Activated T-cell treated with anti-CD3 and anti-CD28 coated beads, Interleukin-2, amount 50 U/mL, for 72 hours (primary cell): Measurements from ENCODE around the gene C12orf42. TPM values are rescaled to one million over a fixed set of nuclear protein-coding genes. Genes with fewer than 3 reads are reported as not detected.
"Not testable (repeated sequence)": the region's sequence is repeated elsewhere in the genome, so short reads cannot be mapped to it uniquely, and the experiment has no call there.

Source experiments
- ATAC-seq, 2 donors: fragments of 150-1000 bp; cut with Tn5 transposase; replicated peaks in 1 of 2; 2 replicates each; pipeline ENCODE4 v1.10.0; 2021; ENCODE audit warnings: moderate library complexity in 2 of 2, mild to moderate bottlenecking in 1 of 2
- DNase-seq, 2 donors: peaks; one replicate each; pipeline ENCODE4 v3.0.0; 2021 to 2022; ENCODE audit warnings: mixed read lengths in 1 of 2
- H3K27ac Mint-ChIP-seq: one replicate; pipeline ENCODE4 v1.8.0; 2022; ENCODE audit warnings: mild to moderate bottlenecking, moderate library complexity, mixed read lengths
- H3K27me3 Mint-ChIP-seq: one replicate; pipeline ENCODE4 v1.8.0; 2022; ENCODE audit warnings: low read depth, mixed read lengths
- H3K36me3 Mint-ChIP-seq, 2 donors: one replicate each; pipeline ENCODE4 v1.8.0; 2022; ENCODE audit warnings: mixed read lengths in 2 of 2, mild to moderate bottlenecking in 1 of 2; ENCODE audit not compliant: insufficient read depth in 2 of 2
- H3K4me1 Mint-ChIP-seq: one replicate; pipeline ENCODE4 v1.8.0; 2022; ENCODE audit warnings: low read depth, mixed read lengths
- H3K4me3 Mint-ChIP-seq, 2 donors: one replicate each; pipeline ENCODE4 v1.8.0; 2022; ENCODE audit warnings: mild to moderate bottlenecking in 2 of 2, mixed read lengths in 2 of 2, moderate library complexity in 2 of 2
- H3K9me3 Mint-ChIP-seq, 2 donors: one replicate each; pipeline ENCODE4 v1.8.0; 2022; ENCODE audit warnings: mixed read lengths in 2 of 2
- total RNA-seq, 2 donors: library from RNA; stranded (reverse); gene quantifications; one replicate each; pipeline ENCODE4 v1.2.3, GENCODE V29; 2022

The C12orf42 gene
- total RNA-seq, 2 donors from 2014 or later, result 0.31 to 0.35 TPM

DNA sequence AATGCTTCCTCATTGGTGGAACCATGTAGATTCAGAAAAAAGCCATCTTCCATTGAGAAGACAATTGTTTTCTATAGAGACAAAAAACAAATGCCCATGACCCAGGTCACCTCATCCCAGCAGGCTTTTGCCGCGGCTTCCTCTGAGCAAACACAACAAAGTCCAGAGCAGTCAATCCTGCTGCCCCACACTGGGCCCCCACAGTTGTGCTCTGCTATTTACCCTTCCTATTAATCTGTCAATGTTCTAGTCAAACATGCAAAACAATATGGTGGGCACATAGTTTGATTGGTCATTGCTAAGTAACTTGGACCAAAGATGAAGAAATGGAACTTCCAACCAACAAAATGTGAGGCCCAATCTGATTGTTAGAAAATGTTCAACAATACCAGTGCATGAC is 20.7 kb downstream of the C12orf42 start:
- Mint-ChIP-seq H3K4me3 (no peak overlapping the region), H3K27ac (no peak overlapping the region), H3K36me3 (no peaks in the 10 kb centered on the region), H3K4me1 (peaks cover under 1% of the 10 kb centered on the region), H3K9me3 (peaks cover 0 to 6% of the 10 kb centered on the region in 2 donors), H3K27me3 (no peaks in the 10 kb centered on the region)
- DNase-seq (no peak), ATAC-seq (no peak)

DNA sequence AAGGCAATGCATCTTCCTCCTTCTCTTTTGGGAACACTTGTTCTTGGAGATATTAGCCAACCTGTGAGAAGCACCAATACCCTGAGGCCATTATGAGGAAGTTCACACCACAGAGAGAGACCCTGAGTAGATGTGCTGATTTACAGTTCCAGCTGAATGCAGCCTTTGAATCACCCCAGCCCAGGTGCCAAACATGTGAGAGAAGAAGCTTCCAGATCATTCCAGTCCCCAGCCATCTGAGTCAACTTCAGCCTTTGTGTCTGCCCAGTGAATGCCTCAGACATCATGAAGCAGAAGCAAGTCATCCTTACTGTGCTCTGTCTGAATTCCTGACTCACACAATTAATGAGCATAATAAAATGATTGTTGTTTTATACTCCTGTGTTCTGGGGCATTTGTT is 25.1 kb downstream of the C12orf42 start:
- H3K36me3 Mint-ChIP-seq, result no peaks in the 10 kb centered on the region
- H3K4me3 Mint-ChIP-seq, result no peak overlapping the region
- no peaks in the 10 kb centered on the region for H3K9me3 Mint-ChIP-seq
- no peak overlapping the region for H3K27ac Mint-ChIP-seq
- H3K4me1 Mint-ChIP-seq, result peaks cover 6% of the 10 kb centered on the region
- ATAC-seq (no peak), DNase-seq (no peak)
- H3K27me3 Mint-ChIP-seq, result no peaks in the 10 kb centered on the region

DNA sequence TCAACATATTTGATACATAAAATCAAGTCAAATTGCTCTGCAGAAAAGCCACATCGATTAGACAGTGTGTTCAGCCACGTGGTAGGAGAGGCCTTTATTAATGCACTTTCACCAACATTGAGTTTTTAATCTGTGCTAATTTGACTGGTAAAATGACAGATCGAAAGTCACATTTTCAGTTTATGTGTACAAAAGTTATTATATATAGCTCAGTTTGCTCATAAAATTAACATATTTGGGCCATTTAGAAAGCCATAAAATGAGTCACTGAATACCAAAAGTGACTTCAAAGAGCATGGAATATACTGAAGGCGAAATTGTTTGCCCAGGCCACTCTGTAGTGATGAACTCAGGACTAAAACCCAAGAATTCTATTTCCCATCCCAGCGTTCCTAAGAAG is 26.0 kb downstream of the C12orf42 start:
- no peak overlapping the region for H3K4me3 Mint-ChIP-seq
- DNase-seq, result no peak
- H3K9me3 Mint-ChIP-seq, result peaks cover 4 to 8% of the 10 kb centered on the region in 2 donors
- no peaks in the 10 kb centered on the region for H3K27me3 Mint-ChIP-seq
- H3K36me3 Mint-ChIP-seq, result peaks cover 0 to 2% of the 10 kb centered on the region in 2 donors
- peaks cover 6% of the 10 kb centered on the region for H3K4me1 Mint-ChIP-seq
- H3K27ac Mint-ChIP-seq, result no peak overlapping the region
- ATAC-seq, result no peak

DNA sequence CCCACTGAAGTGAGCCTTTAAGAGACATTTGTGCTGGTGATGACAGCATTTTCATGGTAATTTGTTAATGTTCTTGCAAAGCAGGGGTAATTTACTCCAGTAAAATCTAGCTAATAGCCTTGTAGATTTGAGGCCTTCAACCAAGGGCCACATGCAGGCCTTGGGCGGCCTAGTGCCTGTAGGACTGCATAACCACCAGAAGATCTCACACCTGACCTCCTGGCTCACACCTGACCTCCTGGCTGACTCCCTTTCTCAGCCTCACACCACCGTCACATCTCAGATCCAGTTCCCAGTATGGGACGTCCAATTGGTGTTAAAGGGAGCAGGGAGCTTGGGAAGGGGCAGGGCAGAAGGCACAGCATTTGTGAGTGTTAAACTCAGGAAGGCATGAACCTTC is 26.9 kb downstream of the C12orf42 start:
- H3K27ac Mint-ChIP-seq, result no peak overlapping the region
- DNase-seq, result no peak
- H3K27me3 Mint-ChIP-seq, result no peaks in the 10 kb centered on the region
- H3K4me1 Mint-ChIP-seq, result peaks cover 6% of the 10 kb centered on the region
- H3K4me3 Mint-ChIP-seq, result no peak overlapping the region
- H3K9me3 Mint-ChIP-seq, result peaks cover 6 to 9% of the 10 kb centered on the region in 2 donors
- H3K36me3 Mint-ChIP-seq, result peaks cover 0 to 2% of the 10 kb centered on the region in 2 donors
- no peak for ATAC-seq

DNA sequence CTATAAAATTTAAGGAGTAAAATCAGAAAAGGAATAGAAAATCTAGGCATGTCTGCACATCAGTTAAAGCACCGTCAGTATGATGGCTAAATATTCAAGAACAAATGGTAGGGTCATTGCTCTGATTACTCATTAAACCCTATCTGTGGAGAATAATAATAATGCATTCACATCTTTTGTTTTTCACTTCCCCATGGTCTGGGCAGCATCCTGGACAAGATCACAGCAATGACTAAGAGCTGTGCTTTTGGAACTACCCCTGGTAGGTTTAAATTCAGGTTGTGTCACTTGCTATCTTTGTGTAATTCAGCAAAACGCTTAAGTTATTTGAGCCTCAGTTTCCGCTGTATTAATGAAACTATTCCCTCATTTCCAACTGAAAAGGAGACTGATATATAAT is 33.1 kb downstream of the C12orf42 start:
- ATAC-seq (no peak), DNase-seq (no peak)
- Mint-ChIP-seq H3K9me3 (peaks cover 9 to 11% of the 10 kb centered on the region in 2 donors), H3K4me3 (no peak overlapping the region), H3K36me3 (peaks cover 0 to 2% of the 10 kb centered on the region in 2 donors), H3K4me1 (peaks cover 5% of the 10 kb centered on the region), H3K27ac (no peak overlapping the region), H3K27me3 (no peaks in the 10 kb centered on the region)

DNA sequence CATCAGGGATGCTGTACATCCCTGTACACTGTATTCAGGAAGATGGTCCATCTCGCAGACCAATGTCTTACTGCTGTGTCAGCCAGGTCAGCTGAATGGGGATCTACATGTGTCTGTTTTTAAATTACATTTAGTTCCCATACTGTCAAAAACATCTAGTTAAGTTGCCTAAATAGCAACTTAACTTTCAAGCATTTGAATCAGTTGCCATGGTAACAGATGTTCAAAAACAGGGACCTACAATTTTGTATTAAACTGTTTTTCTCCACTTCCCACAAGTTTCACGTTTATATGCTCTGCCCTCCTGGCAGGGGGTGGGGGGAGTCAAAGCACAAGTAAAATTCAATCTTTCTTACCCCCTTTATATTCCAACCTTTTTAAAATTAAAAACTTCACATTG is 38.3 kb downstream of the C12orf42 start:
- no peaks in the 10 kb centered on the region for H3K27me3 Mint-ChIP-seq

DNA sequence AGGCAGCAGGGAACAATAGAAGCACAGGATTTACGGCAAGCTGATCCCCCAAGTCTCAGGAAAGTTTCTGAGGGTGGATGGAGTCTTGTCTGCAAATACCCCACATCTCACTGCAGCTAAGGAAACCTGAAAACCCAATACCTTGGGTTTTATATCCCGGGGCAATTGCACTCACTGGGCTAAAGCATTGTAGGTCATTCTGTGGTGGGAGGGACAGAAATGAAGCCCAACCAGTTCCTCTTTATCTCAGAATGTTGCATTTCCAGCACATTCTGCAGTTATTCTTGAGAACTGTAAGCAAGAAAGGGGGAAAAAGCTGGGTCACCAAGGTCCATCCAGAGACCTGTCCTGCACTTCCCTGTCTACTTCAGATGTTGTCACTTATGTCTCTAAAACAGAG is 39.8 kb downstream of the C12orf42 start:
- peaks cover 0 to 3% of the 10 kb centered on the region in 2 donors for H3K9me3 Mint-ChIP-seq
- ATAC-seq, result no peak
- DNase-seq, result no peak

More for the DNA sequence above, 38.3 kb downstream of the C12orf42 start:
- Mint-ChIP-seq H3K36me3 (no peaks in the 10 kb centered on the region), H3K27ac (no peak overlapping the region), H3K4me1 (peaks cover 32% of the 10 kb centered on the region), H3K9me3 (no peaks in the 10 kb centered on the region), H3K4me3 (no peak overlapping the region)
- DNase-seq (no peak), ATAC-seq (no peak)

DNA sequence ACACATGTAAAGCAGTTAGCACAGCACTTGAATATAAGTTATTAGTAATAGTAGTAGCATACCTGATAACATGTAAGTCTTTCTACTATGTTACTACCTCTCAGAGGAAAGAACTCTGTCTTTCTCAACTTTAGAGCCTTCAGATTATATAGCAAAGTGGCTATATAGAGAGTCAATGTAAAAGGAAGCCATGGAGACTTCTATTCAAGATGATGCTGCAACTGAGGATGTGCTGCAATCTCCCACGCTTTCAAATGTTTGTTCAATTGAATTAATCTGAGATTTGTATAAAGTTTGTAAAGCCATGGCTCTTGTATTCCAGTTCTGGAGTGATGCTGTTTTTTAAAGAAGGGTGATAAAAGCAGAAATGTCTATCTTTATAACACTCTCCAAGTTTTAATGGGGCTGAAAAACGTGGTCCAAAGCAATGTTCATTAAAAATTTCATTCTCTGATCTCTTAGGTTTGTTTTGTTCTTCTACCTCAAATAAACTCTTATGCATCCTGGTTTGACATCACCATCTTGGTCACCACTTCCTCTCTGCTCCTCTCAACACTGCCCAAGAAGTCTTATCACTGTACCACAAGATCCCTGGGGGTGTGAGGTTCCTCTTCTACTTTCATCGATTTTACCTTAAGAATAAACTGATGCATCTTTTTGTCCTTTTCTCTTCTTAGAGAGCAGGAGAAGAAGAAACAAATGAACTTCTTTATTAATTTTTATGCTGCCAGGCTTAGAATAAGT is 40.6 kb downstream of the C12orf42 start:
- peaks cover 0 to 3% of the 10 kb centered on the region in 2 donors for H3K9me3 Mint-ChIP-seq
- no peaks in the 10 kb centered on the region for H3K27me3 Mint-ChIP-seq
- DNase-seq, result peak in 1 of 2 donors; percentile 6
- ATAC-seq, result peak; percentile 53 to 63
- H3K4me1 Mint-ChIP-seq, result peaks cover 32% of the 10 kb centered on the region
- no peaks in the 10 kb centered on the region for H3K36me3 Mint-ChIP-seq
- no peak overlapping the region for H3K27ac Mint-ChIP-seq
- no peak overlapping the region for H3K4me3 Mint-ChIP-seq

More for the DNA sequence above, 39.8 kb downstream of the C12orf42 start:
- Mint-ChIP-seq H3K4me1 (peaks cover 32% of the 10 kb centered on the region), H3K27ac (no peak overlapping the region), H3K27me3 (no peaks in the 10 kb centered on the region), H3K4me3 (no peak overlapping the region), H3K36me3 (no peaks in the 10 kb centered on the region)

DNA sequence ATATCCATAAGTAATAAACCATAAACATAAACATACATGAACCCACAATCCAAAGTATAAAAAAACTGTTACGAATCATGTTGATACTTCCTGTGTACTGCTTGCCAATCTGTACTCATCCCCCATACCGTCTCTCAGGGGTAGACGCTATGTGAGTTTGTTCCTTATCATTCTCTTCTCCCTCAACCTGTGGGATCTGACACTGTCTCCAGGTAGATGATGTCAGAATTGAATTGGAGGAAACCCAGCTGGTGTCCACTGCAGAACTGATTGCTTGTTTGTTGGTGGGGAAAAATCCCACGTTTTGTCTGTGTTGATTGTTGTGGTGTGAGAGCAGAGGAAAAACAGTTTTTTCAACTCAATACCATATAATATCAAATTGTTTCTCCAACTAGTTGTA is 50.8 kb downstream of the C12orf42 start:
- Mint-ChIP-seq H3K27ac (no peak overlapping the region), H3K36me3 (peaks cover 0 to 1% of the 10 kb centered on the region in 2 donors), H3K27me3 (no peaks in the 10 kb centered on the region), H3K4me1 (peaks cover 19% of the 10 kb centered on the region), H3K9me3 (peaks cover 0 to 6% of the 10 kb centered on the region in 2 donors), H3K4me3 (no peak overlapping the region)
- ATAC-seq, result no peak
- DNase-seq, result no peak

DNA sequence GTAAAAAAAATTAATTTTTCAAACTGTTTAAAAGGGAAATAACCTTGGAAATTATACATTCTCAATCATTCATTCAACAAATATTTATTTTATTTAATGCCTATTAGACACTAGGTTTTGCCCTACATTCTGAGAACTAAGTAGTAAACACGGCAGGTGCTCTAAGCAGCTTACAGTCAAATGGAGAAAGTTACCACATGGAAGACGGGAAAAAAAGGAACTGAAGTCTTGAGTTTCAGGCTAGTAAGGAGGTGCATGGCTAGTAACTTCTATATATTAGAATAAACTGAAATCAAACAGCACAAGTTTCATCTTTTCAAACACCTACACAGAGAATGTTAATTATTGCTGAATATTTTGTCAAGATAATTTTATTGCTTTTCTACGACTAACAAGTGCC is 52.9 kb downstream of the C12orf42 start:
- no peaks in the 10 kb centered on the region for H3K9me3 Mint-ChIP-seq
- no peak for ATAC-seq
- peaks cover 19% of the 10 kb centered on the region for H3K4me1 Mint-ChIP-seq
- H3K4me3 Mint-ChIP-seq, result no peak overlapping the region
- H3K36me3 Mint-ChIP-seq, result no peaks in the 10 kb centered on the region
- no peaks in the 10 kb centered on the region for H3K27me3 Mint-ChIP-seq
- H3K27ac Mint-ChIP-seq, result no peak overlapping the region
- no peak for DNase-seq

DNA sequence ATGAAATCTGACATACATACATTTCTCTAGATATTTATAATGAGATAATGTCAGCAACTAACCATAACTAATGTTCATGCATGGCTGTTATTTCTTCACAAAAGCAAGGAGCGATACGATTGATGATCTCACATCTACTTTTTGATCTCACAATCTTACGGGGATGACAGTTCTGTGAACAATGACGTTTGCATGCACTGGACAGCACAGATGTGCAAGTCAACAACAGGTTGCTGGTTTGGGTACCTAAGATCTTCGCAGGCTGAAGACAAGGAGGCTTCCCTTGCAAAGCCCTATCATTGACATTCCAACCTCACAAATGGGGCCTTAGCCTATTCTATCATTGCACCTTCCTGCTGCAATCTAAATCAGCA is 53.6 kb downstream of the C12orf42 start:
- DNase-seq (no peak), ATAC-seq (no peak)
- Mint-ChIP-seq H3K4me1 (peaks cover 19% of the 10 kb centered on the region), H3K27me3 (no peaks in the 10 kb centered on the region), H3K36me3 (no peaks in the 10 kb centered on the region), H3K9me3 (no peaks in the 10 kb centered on the region), H3K4me3 (no peak overlapping the region), H3K27ac (peak overlapping the region; percentile 69)

DNA sequence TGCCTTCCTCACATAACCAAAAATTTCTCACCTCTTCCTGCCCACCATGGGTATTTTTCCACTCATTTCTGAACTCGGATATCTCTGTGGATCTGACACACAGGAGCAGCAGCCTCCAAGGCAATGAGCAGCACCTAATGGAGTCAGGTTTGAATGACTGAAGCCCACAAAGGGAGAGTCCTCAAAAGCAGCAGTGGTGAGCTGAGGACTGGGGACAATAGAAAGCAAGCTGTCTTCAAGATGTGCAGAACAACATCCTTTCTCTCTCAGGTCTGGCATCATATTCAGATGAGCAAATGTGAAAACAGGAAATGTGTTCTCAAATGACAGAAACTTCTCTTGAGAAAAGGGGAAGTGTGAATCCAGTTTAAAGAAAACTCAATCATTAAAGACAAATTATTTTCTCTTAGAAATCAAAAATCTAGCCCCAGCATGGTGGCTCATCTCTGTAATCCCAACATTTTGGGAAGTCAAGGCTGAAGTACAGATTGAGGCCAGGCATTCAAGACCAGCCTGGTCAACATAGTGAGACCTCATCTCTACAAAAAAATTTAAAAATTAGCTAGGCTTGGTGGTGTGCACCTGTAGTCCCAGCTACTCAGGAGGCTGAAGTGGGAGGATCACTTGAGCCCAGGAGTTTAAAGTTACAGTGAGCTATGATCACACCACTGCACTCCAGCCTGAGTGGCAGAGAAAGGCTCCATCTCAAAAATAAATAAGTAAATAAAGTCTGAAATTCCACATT is 54.2 kb downstream of the C12orf42 start:
- Mint-ChIP-seq H3K4me3 (peak overlapping the region; percentile 41 to 52), H3K27me3 (no peaks in the 10 kb centered on the region), H3K4me1 (peaks cover 19% of the 10 kb centered on the region), H3K27ac (peak overlapping the region; percentile 69), H3K36me3 (no peaks in the 10 kb centered on the region), H3K9me3 (no peaks in the 10 kb centered on the region)
- DNase-seq (peak; percentile 27 to 54), ATAC-seq (peak; percentile 95 to 100)

DNA sequence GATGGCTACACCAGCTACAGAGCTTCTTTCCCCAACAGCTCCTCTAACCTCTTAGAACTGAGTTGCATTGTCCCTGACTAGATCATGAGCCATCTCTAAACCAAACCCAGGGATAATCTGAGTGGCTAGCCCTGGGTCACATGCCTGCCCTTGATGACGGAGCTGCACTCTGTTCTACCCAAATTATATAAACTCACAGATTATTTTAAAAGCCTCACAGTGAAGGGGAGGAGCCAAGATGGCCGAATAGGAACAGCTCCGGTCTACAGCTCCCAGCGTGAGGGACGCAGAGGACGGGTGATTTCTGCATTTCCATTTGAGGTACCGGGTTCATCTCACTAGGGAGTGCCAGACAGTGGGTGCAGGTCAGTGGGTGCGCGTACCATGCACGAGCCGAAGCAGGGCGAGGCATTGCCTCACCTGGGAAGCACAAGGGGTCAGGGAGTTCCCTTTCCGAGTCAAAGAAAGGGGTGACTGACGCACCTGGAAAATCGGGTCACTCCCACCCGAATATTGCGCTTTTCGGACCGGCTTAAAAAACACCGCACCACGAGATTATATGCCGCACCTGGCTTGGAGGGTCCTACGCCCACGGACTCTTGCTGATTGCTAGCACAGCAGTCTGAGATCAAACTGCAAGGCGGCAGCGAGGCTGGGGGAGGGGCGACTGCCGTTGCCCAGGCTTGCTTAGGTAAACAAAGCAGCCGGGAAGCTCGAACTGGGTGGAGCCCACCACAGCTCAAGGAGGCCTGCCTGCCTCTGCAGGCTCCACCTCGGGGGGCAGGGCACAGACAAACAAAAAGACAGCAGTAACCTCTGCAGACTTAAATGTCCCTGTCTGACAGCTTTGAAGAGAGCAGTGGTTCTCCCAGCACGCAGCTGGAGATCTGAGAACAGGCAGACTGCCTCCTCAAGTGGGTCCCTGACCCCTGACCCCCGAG is 61.3 kb downstream of the C12orf42 start:
- not testable (repeated sequence) for H3K27ac Mint-ChIP-seq, H3K9me3 Mint-ChIP-seq, DNase-seq, H3K27me3 Mint-ChIP-seq
- ATAC-seq, result peak; percentile 61 to 75
- Mint-ChIP-seq H3K4me3 (peak overlapping the region; percentile 72 to 77), H3K4me1 (peaks cover 12% of the 10 kb centered on the region), H3K36me3 (peaks cover 0 to 14% of the 10 kb centered on the region in 2 donors)
